Neural crest cell (in vitro differentiated cells): ENCODE data around the gene MAPT. TPM values are rescaled to one million over a fixed set of nuclear protein-coding genes. Genes with fewer than 3 reads are reported as not detected.
"Not testable (repeated sequence)": the region's sequence is repeated elsewhere in the genome, so short reads cannot be mapped to it uniquely, and the experiment has no call there.

Source experiments
- DNase-seq: peaks from one replicate; pipeline ENCODE4 v3.0.0; 2021; ENCODE audit warnings: low read depth, mixed read lengths, low spot score
- H3K27ac Mint-ChIP-seq: one replicate; pipeline ENCODE4 v1.8.0; 2021; ENCODE audit warnings: mild to moderate bottlenecking, mixed read lengths; ENCODE audit not compliant: unreplicated experiment
- H3K27me3 Mint-ChIP-seq: 2 replicates; pipeline ENCODE4 v1.8.0; 2021; ENCODE audit warnings: low read depth, mild to moderate bottlenecking, mixed read lengths
- H3K36me3 Mint-ChIP-seq: 2 replicates; pipeline ENCODE4 v1.8.0; 2021; ENCODE audit warnings: low read depth, mild to moderate bottlenecking, mixed read lengths
- H3K4me1 Mint-ChIP-seq: 2 replicates; pipeline ENCODE4 v1.8.0; 2021; ENCODE audit warnings: mixed read lengths
- H3K4me3 Mint-ChIP-seq: one replicate; pipeline ENCODE4 v1.8.0; 2021; ENCODE audit warnings: mild to moderate bottlenecking, mixed read lengths
- H3K9me3 Mint-ChIP-seq: 2 replicates; pipeline ENCODE4 v1.8.0; 2021; ENCODE audit warnings: mixed read lengths
- total RNA-seq: library from RNA; stranded (reverse); gene quantifications from 2 replicates; pipeline ENCODE4 v1.2.1, GENCODE V29; 2021
- TF ChIP-seq, protein P1 (sequence below): fragments of 200-600 bp; sonication (generic); conservative IDR thresholded peaks from 2 replicates; pipeline ENCODE4 v1.5.0; 2021; ENCODE audit warnings: antibody characterized with exemption, mild to moderate bottlenecking

The MAPT gene
- total RNA-seq, 1 donor from 2014 or later: 9.5 TPM

DNA sequence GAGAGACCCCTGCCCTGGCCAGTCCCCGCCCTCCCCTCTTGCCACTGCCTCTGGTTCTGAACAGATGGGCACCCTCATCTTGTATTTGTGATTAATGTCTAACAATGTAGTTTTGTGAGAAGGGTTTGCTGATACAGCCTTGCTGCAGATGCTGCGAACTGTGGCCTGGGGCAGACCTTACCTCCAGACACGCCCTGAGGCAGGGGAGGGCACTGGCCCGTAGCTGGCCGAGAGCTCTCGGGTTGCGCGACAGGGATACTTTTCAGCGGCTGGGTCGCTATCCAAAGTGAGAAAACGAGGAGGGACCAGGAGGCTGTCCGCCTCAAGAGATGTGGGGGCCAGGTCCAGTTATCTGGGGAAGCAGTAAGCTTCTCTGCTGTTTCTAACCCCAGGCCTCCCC, 126.6 kb downstream of the MAPT start:
- no peak overlapping the region for H3K4me3 Mint-ChIP-seq
- DNase-seq: no peak
- no peaks in the 10 kb centered on the region for H3K27me3 Mint-ChIP-seq
- no peaks in the 10 kb centered on the region for H3K9me3 Mint-ChIP-seq
- H3K27ac Mint-ChIP-seq: peak overlapping the region; percentile 57
- TF ChIP-seq, protein P1, sequence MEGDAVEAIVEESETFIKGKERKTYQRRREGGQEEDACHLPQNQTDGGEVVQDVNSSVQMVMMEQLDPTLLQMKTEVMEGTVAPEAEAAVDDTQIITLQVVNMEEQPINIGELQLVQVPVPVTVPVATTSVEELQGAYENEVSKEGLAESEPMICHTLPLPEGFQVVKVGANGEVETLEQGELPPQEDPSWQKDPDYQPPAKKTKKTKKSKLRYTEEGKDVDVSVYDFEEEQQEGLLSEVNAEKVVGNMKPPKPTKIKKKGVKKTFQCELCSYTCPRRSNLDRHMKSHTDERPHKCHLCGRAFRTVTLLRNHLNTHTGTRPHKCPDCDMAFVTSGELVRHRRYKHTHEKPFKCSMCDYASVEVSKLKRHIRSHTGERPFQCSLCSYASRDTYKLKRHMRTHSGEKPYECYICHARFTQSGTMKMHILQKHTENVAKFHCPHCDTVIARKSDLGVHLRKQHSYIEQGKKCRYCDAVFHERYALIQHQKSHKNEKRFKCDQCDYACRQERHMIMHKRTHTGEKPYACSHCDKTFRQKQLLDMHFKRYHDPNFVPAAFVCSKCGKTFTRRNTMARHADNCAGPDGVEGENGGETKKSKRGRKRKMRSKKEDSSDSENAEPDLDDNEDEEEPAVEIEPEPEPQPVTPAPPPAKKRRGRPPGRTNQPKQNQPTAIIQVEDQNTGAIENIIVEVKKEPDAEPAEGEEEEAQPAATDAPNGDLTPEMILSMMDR: no peak
- H3K4me1 Mint-ChIP-seq: peaks cover 19% of the 10 kb centered on the region
- H3K36me3 Mint-ChIP-seq: peaks cover 9% of the 10 kb centered on the region

DNA sequence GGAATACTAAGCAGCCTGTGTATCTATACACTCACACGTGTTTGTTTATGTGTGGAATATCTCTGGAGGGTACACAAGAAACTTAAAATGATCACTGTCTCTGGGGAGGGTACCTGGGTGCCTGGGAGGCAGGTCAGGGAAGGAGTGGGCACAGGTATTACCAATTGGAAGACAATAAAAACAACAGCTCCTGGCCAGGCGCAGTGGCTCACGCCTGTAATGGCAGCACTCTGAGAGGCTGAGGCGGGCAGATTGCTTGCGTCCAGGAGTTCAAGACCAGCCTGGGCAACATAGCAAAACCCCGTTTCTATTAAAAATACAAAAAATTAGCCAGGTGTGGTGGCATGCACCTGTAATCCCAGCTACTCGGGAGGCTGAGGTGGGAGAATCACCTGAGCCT, 129.0 kb downstream of the MAPT start:
- peak overlapping the region; percentile 17 for H3K4me3 Mint-ChIP-seq
- not testable (repeated sequence) for H3K9me3 Mint-ChIP-seq, DNase-seq, H3K27me3 Mint-ChIP-seq
- peak overlapping the region; percentile 92 for H3K27ac Mint-ChIP-seq
- peaks cover 11% of the 10 kb centered on the region for H3K36me3 Mint-ChIP-seq
- H3K4me1 Mint-ChIP-seq: peaks cover 27% of the 10 kb centered on the region

DNA sequence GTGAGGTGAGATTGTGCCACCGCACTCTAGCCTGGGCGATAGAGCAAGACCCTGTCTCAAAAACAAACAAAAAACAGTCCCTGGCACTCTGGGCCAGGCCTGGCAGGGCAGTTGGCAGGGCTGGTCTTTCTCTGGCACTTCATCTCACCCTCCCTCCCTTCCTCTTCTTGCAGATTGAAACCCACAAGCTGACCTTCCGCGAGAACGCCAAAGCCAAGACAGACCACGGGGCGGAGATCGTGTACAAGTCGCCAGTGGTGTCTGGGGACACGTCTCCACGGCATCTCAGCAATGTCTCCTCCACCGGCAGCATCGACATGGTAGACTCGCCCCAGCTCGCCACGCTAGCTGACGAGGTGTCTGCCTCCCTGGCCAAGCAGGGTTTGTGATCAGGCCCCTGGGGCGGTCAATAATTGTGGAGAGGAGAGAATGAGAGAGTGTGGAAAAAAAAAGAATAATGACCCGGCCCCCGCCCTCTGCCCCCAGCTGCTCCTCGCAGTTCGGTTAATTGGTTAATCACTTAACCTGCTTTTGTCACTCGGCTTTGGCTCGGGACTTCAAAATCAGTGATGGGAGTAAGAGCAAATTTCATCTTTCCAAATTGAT, 129.5 kb downstream of the MAPT start:
- peak overlapping the region; percentile 19 for H3K4me3 Mint-ChIP-seq
- TF ChIP-seq, protein P1: no peak
- H3K4me1 Mint-ChIP-seq: peaks cover 32% of the 10 kb centered on the region
- no peak overlapping the region for H3K27ac Mint-ChIP-seq
- peaks cover 11% of the 10 kb centered on the region for H3K36me3 Mint-ChIP-seq
- DNase-seq: no peak
- H3K9me3 Mint-ChIP-seq: no peaks in the 10 kb centered on the region
- no peaks in the 10 kb centered on the region for H3K27me3 Mint-ChIP-seq

DNA sequence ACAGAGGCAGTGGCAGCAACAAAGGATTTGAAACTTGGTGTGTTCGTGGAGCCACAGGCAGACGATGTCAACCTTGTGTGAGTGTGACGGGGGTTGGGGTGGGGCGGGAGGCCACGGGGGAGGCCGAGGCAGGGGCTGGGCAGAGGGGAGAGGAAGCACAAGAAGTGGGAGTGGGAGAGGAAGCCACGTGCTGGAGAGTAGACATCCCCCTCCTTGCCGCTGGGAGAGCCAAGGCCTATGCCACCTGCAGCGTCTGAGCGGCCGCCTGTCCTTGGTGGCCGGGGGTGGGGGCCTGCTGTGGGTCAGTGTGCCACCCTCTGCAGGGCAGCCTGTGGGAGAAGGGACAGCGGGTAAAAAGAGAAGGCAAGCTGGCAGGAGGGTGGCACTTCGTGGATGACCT, 130.2 kb downstream of the MAPT start:
- Mint-ChIP-seq H3K9me3 (no peaks in the 10 kb centered on the region), H3K36me3 (peaks cover 17% of the 10 kb centered on the region), H3K4me3 (no peak overlapping the region), H3K27ac (no peak overlapping the region), H3K4me1 (peaks cover 39% of the 10 kb centered on the region), H3K27me3 (no peaks in the 10 kb centered on the region)
- no peak for DNase-seq
- TF ChIP-seq, protein P1: no peak

DNA sequence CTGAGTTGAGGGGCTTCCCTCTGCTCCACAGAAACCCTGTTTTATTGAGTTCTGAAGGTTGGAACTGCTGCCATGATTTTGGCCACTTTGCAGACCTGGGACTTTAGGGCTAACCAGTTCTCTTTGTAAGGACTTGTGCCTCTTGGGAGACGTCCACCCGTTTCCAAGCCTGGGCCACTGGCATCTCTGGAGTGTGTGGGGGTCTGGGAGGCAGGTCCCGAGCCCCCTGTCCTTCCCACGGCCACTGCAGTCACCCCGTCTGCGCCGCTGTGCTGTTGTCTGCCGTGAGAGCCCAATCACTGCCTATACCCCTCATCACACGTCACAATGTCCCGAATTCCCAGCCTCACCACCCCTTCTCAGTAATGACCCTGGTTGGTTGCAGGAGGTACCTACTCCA, 130.7 kb downstream of the MAPT start:
- H3K9me3 Mint-ChIP-seq: no peaks in the 10 kb centered on the region
- TF ChIP-seq, protein P1: no peak
- H3K27me3 Mint-ChIP-seq: no peaks in the 10 kb centered on the region
- H3K27ac Mint-ChIP-seq: peak overlapping the region; percentile 35
- peaks cover 40% of the 10 kb centered on the region for H3K4me1 Mint-ChIP-seq
- no peak overlapping the region for H3K4me3 Mint-ChIP-seq
- DNase-seq: no peak
- peaks cover 18% of the 10 kb centered on the region for H3K36me3 Mint-ChIP-seq

DNA sequence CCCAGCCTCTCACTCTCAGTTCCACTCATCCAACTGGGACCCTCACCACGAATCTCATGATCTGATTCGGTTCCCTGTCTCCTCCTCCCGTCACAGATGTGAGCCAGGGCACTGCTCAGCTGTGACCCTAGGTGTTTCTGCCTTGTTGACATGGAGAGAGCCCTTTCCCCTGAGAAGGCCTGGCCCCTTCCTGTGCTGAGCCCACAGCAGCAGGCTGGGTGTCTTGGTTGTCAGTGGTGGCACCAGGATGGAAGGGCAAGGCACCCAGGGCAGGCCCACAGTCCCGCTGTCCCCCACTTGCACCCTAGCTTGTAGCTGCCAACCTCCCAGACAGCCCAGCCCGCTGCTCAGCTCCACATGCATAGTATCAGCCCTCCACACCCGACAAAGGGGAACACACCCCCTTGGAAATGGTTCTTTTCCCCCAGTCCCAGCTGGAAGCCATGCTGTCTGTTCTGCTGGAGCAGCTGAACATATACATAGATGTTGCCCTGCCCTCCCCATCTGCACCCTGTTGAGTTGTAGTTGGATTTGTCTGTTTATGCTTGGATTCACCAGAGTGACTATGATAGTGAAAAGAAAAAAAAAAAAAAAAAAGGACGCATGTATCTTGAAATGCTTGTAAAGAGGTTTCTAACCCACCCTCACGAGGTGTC, 131.3 kb downstream of the MAPT start:
- Mint-ChIP-seq H3K4me1 (peaks cover 40% of the 10 kb centered on the region), H3K9me3 (no peaks in the 10 kb centered on the region), H3K27ac (peak overlapping the region; percentile 75), H3K36me3 (peaks cover 14% of the 10 kb centered on the region), H3K4me3 (peak overlapping the region; percentile 27), H3K27me3 (no peaks in the 10 kb centered on the region)
- TF ChIP-seq, protein P1: no peak
- no peak for DNase-seq
